H1 (cell line): ENCODE data around the gene ASF1A. TPM values are rescaled to one million over a fixed set of nuclear protein-coding genes. Genes with fewer than 3 reads are reported as not detected.

ENCODE experiments used
- CTCF ChIA-PET: fragments of 300-600 bp; sonication (Branson Sonifier 250); formaldehyde crosslinking; loops from one replicate; lab custom pipeline; 2021; ENCODE audit not compliant: partially characterized antibody; lab: Charles Lee
- POLR2A ChIA-PET: fragments of 300-600 bp; sonication (Branson Sonifier 250); formaldehyde crosslinking; loops from one replicate; lab custom pipeline; 2021; ENCODE audit warnings: inconsistent platforms; ENCODE audit not compliant: partially characterized antibody; lab: Charles Lee
- DNase-seq, 2 experiments: peaks; one replicate each; pipeline versions ENCODE4 v3.0.0 to v3.0.0-alpha.2; 2010 to 2022; ENCODE audit warnings: low spot score in 2 of 2, low read depth in 1 of 2, mixed read lengths in 1 of 2
- FAIRE-seq: peaks from 2 replicates; lab custom pipeline; 2011; peaks lifted over from hg19 to GRCh38; lab: Jason Lieb, UNC
- H2AFZ ChIP-seq: 2 replicates; pipeline ENCODE4 v1.8.1; 2012; ENCODE audit warnings: low read length, inconsistent platforms
- H2AK5ac ChIP-seq: 2 replicates; pipeline ENCODE4 v1.6.1; 2013; ENCODE audit warnings: low read depth, low read length
- H2BK120ac ChIP-seq: replicated peaks from 2 replicates; pipeline ENCODE3; 2013; ENCODE audit warnings: low read depth, low read length, inconsistent platforms
- H2BK12ac ChIP-seq: 2 replicates; pipeline ENCODE4 v1.6.1; 2013; ENCODE audit warnings: low read depth, low read length
- H2BK15ac ChIP-seq: 2 replicates; pipeline ENCODE4 v1.6.1; 2013; ENCODE audit warnings: low read length
- H2BK20ac ChIP-seq: 2 replicates; pipeline ENCODE4 v1.6.1; 2013; ENCODE audit warnings: low read length
- H2BK5ac ChIP-seq: 2 replicates; pipeline ENCODE4 v1.6.1; 2013; ENCODE audit warnings: low read depth, low read length
- H3K14ac ChIP-seq: 2 replicates; pipeline ENCODE4 v1.6.1; 2013; ENCODE audit warnings: inconsistent platforms; ENCODE audit not compliant: insufficient read length
- H3K18ac ChIP-seq: 2 replicates; pipeline ENCODE4 v1.6.1; 2013; ENCODE audit warnings: low read length; ENCODE audit errors: extremely low read depth
- H3K23ac ChIP-seq: 2 replicates; pipeline ENCODE4 v1.6.1; 2013; ENCODE audit warnings: inconsistent platforms; ENCODE audit not compliant: insufficient read length
- H3K23me2 ChIP-seq: 2 replicates; pipeline ENCODE4 v1.6.1; 2013; ENCODE audit warnings: low read depth, low read length
- H3K27ac ChIP-seq: 2 replicates; pipeline ENCODE4 v1.6.1; 2011; ENCODE audit warnings: low read depth, low read length, inconsistent platforms
- H3K27me3 ChIP-seq, 4 experiments: replicated peaks in 1 of 4; 1 replicate in 1 of 4; 2 replicates in 3 of 4; pipeline versions ENCODE4 v1.6.1 to v1.8.1; 2011 to 2013; ENCODE audit warnings: low read length in 3 of 4, mild to moderate bottlenecking in 3 of 4, inconsistent platforms in 2 of 4, mixed read lengths in 2 of 4, moderate library complexity in 1 of 4; ENCODE audit not compliant: control insufficient read depth in 3 of 4, insufficient read depth in 3 of 4; ENCODE audit errors: extremely low read depth in 1 of 4
- H3K36me3 ChIP-seq, 4 experiments: 2 replicates each; pipeline versions ENCODE4 v1.6.1 to v1.8.1; 2011 to 2013; ENCODE audit warnings: mild to moderate bottlenecking in 4 of 4, low read length in 3 of 4, moderate library complexity in 2 of 4, control low read depth in 1 of 4, inconsistent platforms in 1 of 4; ENCODE audit not compliant: insufficient read depth in 4 of 4, control insufficient read depth in 2 of 4
- H3K4ac ChIP-seq: replicated peaks from 2 replicates; pipeline ENCODE3; 2013; ENCODE audit warnings: low read length, low read depth, mixed read lengths, inconsistent platforms; ENCODE audit not compliant: insufficient read length
- H3K4me1 ChIP-seq, 4 experiments: replicated peaks in 1 of 4; 1 replicate in 1 of 4; 2 replicates in 3 of 4; pipeline versions ENCODE4 v1.6.1 to v1.8.1; 2011 to 2013; ENCODE audit warnings: low read length in 3 of 4, inconsistent platforms in 2 of 4, mixed read lengths in 1 of 4; ENCODE audit not compliant: insufficient read depth in 4 of 4, control insufficient read depth in 3 of 4
- H3K4me2 ChIP-seq, 2 experiments: 2 replicates each; pipeline versions ENCODE4 v1.6.1 to v1.8.1; 2011 to 2013; ENCODE audit warnings: low read depth in 2 of 2, low read length in 2 of 2, control low read depth in 1 of 2, inconsistent platforms in 1 of 2, mild to moderate bottlenecking in 1 of 2; ENCODE audit not compliant: insufficient read depth in 1 of 2
- H3K4me3 ChIP-seq, 4 experiments: fragments of 200-600, 300-600 bp in 1 of 4; sonication (generic), shearing (Covaris generic), sonication (Bioruptor Twin) in 1 of 4; 2 replicates each; pipeline versions ENCODE4 v1.5.1 to v1.8.1; 2011 to 2016; ENCODE audit warnings: low read length in 4 of 4, low read depth in 3 of 4, control low read depth in 2 of 4, inconsistent platforms in 2 of 4, mild to moderate bottlenecking in 2 of 4, mixed read lengths in 1 of 4, moderate library complexity in 1 of 4; ENCODE audit not compliant: insufficient read depth in 2 of 4; ENCODE audit errors: extremely low read depth in 1 of 4
- H3K56ac ChIP-seq: replicated peaks from 2 replicates; pipeline ENCODE3; 2013; ENCODE audit warnings: low read depth, mild to moderate bottlenecking, mixed read lengths, low read length, inconsistent platforms; ENCODE audit not compliant: insufficient read length
- H3K79me1 ChIP-seq: 2 replicates; pipeline ENCODE4 v1.6.1; 2013; ENCODE audit warnings: low read depth, low read length, control low read depth
- H3K79me2 ChIP-seq, 2 experiments: 2 replicates each; pipeline versions ENCODE4 v1.6.1 to v1.8.1; 2012 to 2013; ENCODE audit warnings: low read length in 2 of 2, mild to moderate bottlenecking in 2 of 2, inconsistent platforms in 1 of 2; ENCODE audit not compliant: insufficient read depth in 2 of 2, control insufficient read depth in 1 of 2
- H3K9ac ChIP-seq, 4 experiments: replicated peaks in 1 of 4; 1 replicate in 1 of 4; 2 replicates in 3 of 4; pipeline versions ENCODE4 v1.6.1 to v1.8.1; 2011 to 2013; ENCODE audit warnings: low read depth in 3 of 4, low read length in 3 of 4, control low read depth in 2 of 4, mild to moderate bottlenecking in 2 of 4, moderate library complexity in 2 of 4, inconsistent platforms in 1 of 4; ENCODE audit errors: extremely low read depth in 1 of 4
- H3K9me3 ChIP-seq, 2 experiments: 2 replicates each; pipeline versions ENCODE4 v1.6.1 to v1.8.1; 2012 to 2013; ENCODE audit warnings: mild to moderate bottlenecking in 2 of 2, moderate library complexity in 2 of 2, control low read depth in 1 of 2, inconsistent platforms in 1 of 2, low read depth in 1 of 2, low read length in 1 of 2, mixed read lengths in 1 of 2; ENCODE audit not compliant: insufficient read depth in 2 of 2
- H4K20me1 ChIP-seq, 2 experiments: replicated peaks in 1 of 2; 2 replicates each; pipeline versions ENCODE3 to v1.8.1; 2011 to 2013; ENCODE audit warnings: inconsistent platforms in 2 of 2, low read length in 2 of 2, mild to moderate bottlenecking in 1 of 2; ENCODE audit not compliant: insufficient read depth in 2 of 2, control insufficient read depth in 1 of 2
- H4K5ac ChIP-seq: 2 replicates; pipeline ENCODE4 v1.6.1; 2013; ENCODE audit warnings: low read length, low read depth, mixed read lengths, inconsistent platforms; ENCODE audit not compliant: insufficient read length
- H4K8ac ChIP-seq: 2 replicates; pipeline ENCODE4 v1.8.0; 2013; ENCODE audit warnings: mild to moderate bottlenecking, moderate library complexity, low read length, inconsistent platforms; ENCODE audit not compliant: insufficient read depth; ENCODE audit errors: extremely low read depth
- H4K91ac ChIP-seq: replicated peaks from 2 replicates; pipeline ENCODE3; 2013; ENCODE audit warnings: low read length, mixed read lengths, inconsistent platforms; ENCODE audit not compliant: insufficient read length
- BRCA1 ChIP-seq: IDR thresholded peaks from 2 replicates; pipeline ENCODE4 v1.6.1; 2012; ENCODE audit warnings: low read depth, low read length, improper control_type of control experiment
- CTCF ChIP-seq, 3 experiments: IDR thresholded peaks; 1 replicate in 2 of 3; 2 replicates in 1 of 3; pipeline versions ENCODE4 v1.5.1 to v1.6.1; 2011; ENCODE audit warnings: low read length in 3 of 3, mild to moderate bottlenecking in 3 of 3, inconsistent platforms in 2 of 3, low read depth in 1 of 3, moderate library complexity in 1 of 3; ENCODE audit not compliant: insufficient read depth in 1 of 3; ENCODE audit errors: control extremely low read depth in 1 of 3
- NANOG ChIP-seq: IDR thresholded peaks from 2 replicates; pipeline ENCODE4 v1.6.1; 2011; ENCODE audit warnings: low read length, low read depth, mild to moderate bottlenecking, inconsistent platforms; ENCODE audit not compliant: insufficient read depth, poor library complexity, severe bottlenecking
- SP1 ChIP-seq: IDR thresholded peaks from 2 replicates; pipeline ENCODE4 v1.6.1; 2011; ENCODE audit warnings: low read depth, low read length
- WGBS, 2 experiments: shearing (Covaris generic) in 1 of 2; methylation state at CpG; one replicate each; pipeline versions ENCODE4 v1.1.6 to v1.1.7; 2013 to 2015; ENCODE audit warnings: low lambda C conversion rate in 2 of 2, mixed read lengths in 2 of 2, inconsistent platforms in 1 of 2, low coverage in 1 of 2, missing lambda C conversion rate in 1 of 2; ENCODE audit not compliant: insufficient replicate concordance in 2 of 2, insufficient coverage in 1 of 2, insufficient read length in 1 of 2; ENCODE audit errors: extremely low coverage in 1 of 2, missing lambda C conversion rate in 1 of 2; 5-methylcytosine and 5-hydroxymethylcytosine counted together
- polyA plus RNA-seq, 7 experiments: library from polyadenylated mRNA; depleted of rRNA in 3 of 7; stranded (reverse) in 5 of 7; unstranded in 2 of 7; fragments of >200 nt in 5 of 7; fragments of 200-250 nt in 2 of 7; gene quantifications; 1 replicate in 5 of 7; 2 replicates in 1 of 7; 4 replicates in 1 of 7; pipeline versions ENCODE4 v1.2.1 to v1.2.3, GENCODE V29; 2011 to 2013; ENCODE audit warnings: missing spikeins in 2 of 7, mixed read lengths in 2 of 7
- total RNA-seq: library from RNA; stranded (reverse); fragmentation: NEBNext Ultra II Directional; extraction: Animal tissue kit (Norgen Biotek cat#: 25700); gene quantifications from 2 replicates; pipeline ENCODE4 v1.2.1, GENCODE V29; 2021

Gene ASF1A
- total and polyA plus RNA-seq, 2 of the 8 experiments (the other 6 are each of a cell fraction or from before 2014, with no cell fraction given): 11.4 to 50.2 TPM

GRCh38 chr6:118873239-118873638, 20.7 kb upstream of the ASF1A start:
- Histone ChIP-seq H2BK120ac (no peak overlapping the region), H3K14ac (no peak overlapping the region), H3K18ac (no peak overlapping the region), H3K4ac (no peak overlapping the region), H2BK12ac (no peak overlapping the region), H3K9me3 (no peaks in the 10 kb centered on the region), H4K8ac (no peak overlapping the region), H2BK5ac (no peak overlapping the region), H3K23ac (no peak overlapping the region), H3K27ac (no peak overlapping the region), H3K79me1 (no peaks in the 10 kb centered on the region), H2AK5ac (no peak overlapping the region), H3K79me2 (peaks cover 0 to 4% of the 10 kb centered on the region in 2 experiments; a peak in 1 of 4 replicates), H2BK20ac (no peak overlapping the region), H2AFZ (no peak overlapping the region), H3K56ac (no peak overlapping the region), H2BK15ac (no peak overlapping the region), H3K36me3 (no peaks in the 10 kb centered on the region), H3K4me1 (no peaks in the 10 kb centered on the region), H3K4me2 (no peak overlapping the region), H3K9ac (no peak overlapping the region), H3K4me3 (no peak overlapping the region), H4K5ac (no peak overlapping the region), H4K91ac (no peak overlapping the region), H4K20me1 (no peaks in the 10 kb centered on the region), H3K23me2 (no peaks in the 10 kb centered on the region; the same call in 1 of the 2 replicates), H3K27me3 (no peaks in the 10 kb centered on the region)
- FAIRE-seq (no peak), DNase-seq (no peak)
- ChIA-PET POLR2A (interaction anchor here (1.4 kb wide), 1 partner anchor 9 kb away, joined by 5 read pairs; no protein-coding TSS in a partner anchor), CTCF (interaction anchor here (1.2 kb wide), 1 partner anchor 9 kb away, joined by 6 read pairs; no protein-coding TSS in a partner anchor)
- 94% methylated on average over 2 of the region's 2 CpGs; no CpG with 5 or more reads in 1 of the 2 experiments for WGBS, 2 experiments
- TF ChIP-seq SP1 (no peak), NANOG (no peak), CTCF (IDR thresholded peaks at IDR 0.05; ENCODE audit: control extremely low read depth in 1 of 3, insufficient read depth in 1 of 3, low read depth in 1 of 3, low read length in 3 of 3) (no peak), BRCA1 (no peak)
